Muscle of back (tissue), 11 donors: ENCODE results near the gene KCNK15. TPM values are rescaled to one million over a fixed set of nuclear protein-coding genes. Genes with fewer than 3 reads are reported as not detected.
A peak's percentile ranks its signal among the peaks of the same experiment; 100 is the strongest.

Experiments used
- DNase-seq, 3 donors: peaks; one replicate each; pipeline versions ENCODE4 v3.0.0 to v3.0.0-alpha.2; 2013
- polyA plus RNA-seq, 10 donors: library from polyadenylated mRNA; unstranded; fragments of 120-200 nt; gene quantifications; one replicate each; pipeline ENCODE4 v1.2.1, GENCODE V29; 2013; ENCODE audit not compliant: insufficient read length in 10 of 10

The KCNK15 gene
- polyA plus RNA-seq, 10 donors, result 0.09 to 0.37 (median 0.24) TPM; not detected in 2

- DNase-seq, result peak; percentile 54 to 83 (median 64)
Measured at GRCh38 chr20:44733341-44734069, 12.2 kb upstream of the KCNK15 start.

GRCh38 chr20:44734938-44735337, 10.7 kb upstream of the KCNK15 start:
- no peak for DNase-seq

GRCh38 chr20:44735816-44736169, 9.9 kb upstream of the KCNK15 start:
- DNase-seq, result no peak

- peak; percentile 70 to 85 (median 81) for DNase-seq
Measured at GRCh38 chr20:44736170-44737021, 9.3 kb upstream of the KCNK15 start.

GRCh38 chr20:44737116-44737515, 8.5 kb upstream of the KCNK15 start:
- no peak for DNase-seq

- peak; percentile 49 to 82 (median 60) for DNase-seq
Measured at GRCh38 chr20:44738813-44739477, 6.7 kb upstream of the KCNK15 start.

GRCh38 chr20:44739942-44740341, 5.7 kb upstream of the KCNK15 start:
- DNase-seq, result peak in 1 of 3 donors; percentile 44

GRCh38 chr20:44742304-44743079, 3.2 kb upstream of the KCNK15 start:
- no peak for DNase-seq

GRCh38 chr20:44743080-44743701, 2.5 kb upstream of the KCNK15 start:
- no peak for DNase-seq

- no peak for DNase-seq
Measured at GRCh38 chr20:44743916-44744655, 1.6 kb upstream of the KCNK15 start.

GRCh38 chr20:44745122-44745597, 505 bp upstream of the KCNK15 start:
- peak in 1 of 3 donors; percentile 49 for DNase-seq

- no peak for DNase-seq
Measured at GRCh38 chr20:44746367-44747165, 901 bp downstream of the KCNK15 start.

GRCh38 chr20:44747166-44748004, 1.7 kb downstream of the KCNK15 start:
- DNase-seq, result peak in 2 of 3 donors; percentile 63 to 82

- DNase-seq, result peak in 1 of 3 donors; percentile 67
Measured at GRCh38 chr20:44748005-44748370, 2.3 kb downstream of the KCNK15 start.

- DNase-seq, result no peak
Measured at GRCh38 chr20:44750081-44750805, 4.6 kb downstream of the KCNK15 start.

GRCh38 chr20:44752099-44752931, 6.7 kb downstream of the KCNK15 start:
- DNase-seq, result no peak

GRCh38 chr20:44754554-44754953, 8.9 kb downstream of the KCNK15 start:
- DNase-seq, result no peak
